ENCODE data around the gene MMEL1. TPM values are rescaled to one million over a fixed set of nuclear protein-coding genes. Genes with fewer than 3 reads are reported as not detected.

The MMEL1 gene
- total and polyA plus RNA-seq, 2 donors (not counting 3 experiments of a cell fraction or from before 2014, with no cell fraction given), result 1.1 to 1.2 TPM

GRCh38 chr1:2595261-2595811, 37.5 kb downstream of the MMEL1 start:
- no peak overlapping the region for H3K9ac ChIP-seq (replicated peaks; ENCODE audit: extremely low read depth, insufficient read depth, low read length)
- TF ChIP-seq, protein P1, sequence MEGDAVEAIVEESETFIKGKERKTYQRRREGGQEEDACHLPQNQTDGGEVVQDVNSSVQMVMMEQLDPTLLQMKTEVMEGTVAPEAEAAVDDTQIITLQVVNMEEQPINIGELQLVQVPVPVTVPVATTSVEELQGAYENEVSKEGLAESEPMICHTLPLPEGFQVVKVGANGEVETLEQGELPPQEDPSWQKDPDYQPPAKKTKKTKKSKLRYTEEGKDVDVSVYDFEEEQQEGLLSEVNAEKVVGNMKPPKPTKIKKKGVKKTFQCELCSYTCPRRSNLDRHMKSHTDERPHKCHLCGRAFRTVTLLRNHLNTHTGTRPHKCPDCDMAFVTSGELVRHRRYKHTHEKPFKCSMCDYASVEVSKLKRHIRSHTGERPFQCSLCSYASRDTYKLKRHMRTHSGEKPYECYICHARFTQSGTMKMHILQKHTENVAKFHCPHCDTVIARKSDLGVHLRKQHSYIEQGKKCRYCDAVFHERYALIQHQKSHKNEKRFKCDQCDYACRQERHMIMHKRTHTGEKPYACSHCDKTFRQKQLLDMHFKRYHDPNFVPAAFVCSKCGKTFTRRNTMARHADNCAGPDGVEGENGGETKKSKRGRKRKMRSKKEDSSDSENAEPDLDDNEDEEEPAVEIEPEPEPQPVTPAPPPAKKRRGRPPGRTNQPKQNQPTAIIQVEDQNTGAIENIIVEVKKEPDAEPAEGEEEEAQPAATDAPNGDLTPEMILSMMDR (IDR thresholded peaks at IDR 0.05; ENCODE audit: extremely low read depth in 1 of 2, insufficient read depth in 1 of 2, low read depth in 1 of 2, low read length in 2 of 2), result no peak
- TF ChIP-seq FOS (IDR thresholded peaks at IDR 0.05; ENCODE audit: borderline replicate concordance, insufficient read depth, low read length), result no peak
- no peak for TF ChIP-seq MYC (IDR thresholded peaks at IDR 0.05; ENCODE audit: low read depth, low read length)
- no peak for TF ChIP-seq EZH2 (IDR thresholded peaks at IDR 0.05; ENCODE audit: borderline replicate concordance, low read depth, low read length, severe bottlenecking)
- TF ChIP-seq, protein P2, sequence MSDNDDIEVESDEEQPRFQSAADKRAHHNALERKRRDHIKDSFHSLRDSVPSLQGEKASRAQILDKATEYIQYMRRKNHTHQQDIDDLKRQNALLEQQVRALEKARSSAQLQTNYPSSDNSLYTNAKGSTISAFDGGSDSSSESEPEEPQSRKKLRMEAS (IDR thresholded peaks at IDR 0.05; ENCODE audit: insufficient read depth, insufficient read length), result no peak
- TF ChIP-seq GATA2 (IDR thresholded peaks at IDR 0.05; ENCODE audit: insufficient read depth, insufficient read length, low read depth, low read length), result no peak
- no peak for TF ChIP-seq POLR2A (IDR thresholded peaks at IDR 0.05; ENCODE audit: low read depth, low read length)
- no peak for TF ChIP-seq POLR2AphosphoS5 (IDR thresholded peaks at IDR 0.05; ENCODE audit: insufficient read depth, low read depth, low read length)
- TF ChIP-seq JUN (IDR thresholded peaks at IDR 0.05; ENCODE audit: borderline replicate concordance, insufficient read depth, insufficient read length, low read depth), result no peak
- dilution Hi-C loops (cut with MboI; ENCODE audit: extremely low pct_ligation_motif_present, low sequenced_read_pairs), result no loop called here
- ChIA-PET POLR2A (no interaction called here), CTCF (no interaction called here)
- H3K9me1 ChIP-seq (replicated peaks; ENCODE audit: control insufficient read depth, extremely low read depth, insufficient read depth, low read length), result no peaks in the 10 kb centered on the region
- no peaks in the 10 kb centered on the region for H3K9me3 ChIP-seq (replicated peaks; ENCODE audit: control insufficient read depth, insufficient read depth, low read length)
- H3K27me3 ChIP-seq (ENCODE audit: control insufficient read depth in 2 of 2, insufficient read depth in 2 of 2, low read length in 2 of 2), result no peaks in the 10 kb centered on the region
- BruUV-seq (replicated peaks), result no TSS peak
- intact Hi-C loops (cut with micrococcal nuclease), result no loop called here
- H3K27ac ChIP-seq (ENCODE audit: insufficient read depth, low read depth, low read length), result no peak overlapping the region
- no peaks in the 10 kb centered on the region for H4K20me1 ChIP-seq (replicated peaks; ENCODE audit: control insufficient read depth, extremely low read depth, insufficient read depth, low read length)
- no peak overlapping the region for H3K4me2 ChIP-seq (ENCODE audit: insufficient read depth, low read length)
- FAIRE-seq (no peak), DNase-seq (ENCODE audit: low read depth, low spot score) (no peak)
- no peak overlapping the region for H3K4me3 ChIP-seq (replicated peaks in 1 of 3; ENCODE audit: insufficient read depth in 1 of 3, low read depth in 1 of 3, low read length in 3 of 3)
- no peaks in the 10 kb centered on the region for H3K36me3 ChIP-seq (ENCODE audit: control insufficient read depth in 2 of 2, extremely low read depth in 1 of 2, insufficient read depth in 2 of 2, low read length in 2 of 2)
- H3K4me1 ChIP-seq (ENCODE audit: control insufficient read depth, extremely low read depth, insufficient read depth, low read length), result peaks cover 8% of the 10 kb centered on the region
- H2AFZ ChIP-seq (ENCODE audit: low read depth, low read length), result no peak overlapping the region
- H3K79me2 ChIP-seq (ENCODE audit: control insufficient read depth, insufficient read depth, low read length), result no peaks in the 10 kb centered on the region

Data from endothelial cell of umbilical vein (primary cell).